A673 (cell line): ENCODE data around the gene ZFP62. TPM values are rescaled to one million over a fixed set of nuclear protein-coding genes. Genes with fewer than 3 reads are reported as not detected.

Source experiments
- BruUV-seq: library from RNA; stranded (reverse); fragments of 400-500 nt; replicated peaks from 2 replicates; lab custom pipeline; 2021; lab: Mats Ljungman, UMichigan
- CTCF ChIA-PET: fragments of 300-600 bp; sonication (Branson Sonifier 250); formaldehyde crosslinking; loops from one replicate; lab custom pipeline; 2022; ENCODE audit warnings: antibody characterized with exemption; lab: Charles Lee
- POLR2A ChIA-PET: fragments of 300-600 bp; sonication (Branson Sonifier 250); formaldehyde crosslinking; loops from one replicate; lab custom pipeline; 2022; ENCODE audit warnings: antibody characterized with exemption; ENCODE audit not compliant: low non-redundant PET; lab: Charles Lee
- DNase-seq: peaks from one replicate; pipeline ENCODE4 v3.0.0-alpha.2; 2015; ENCODE audit warnings: low spot score
- H3K27ac ChIP-seq: fragments of 200-600 bp; sonication (generic); 2 replicates; pipeline ENCODE4 v1.5.1; 2016; ENCODE audit warnings: mixed run types, low read depth, mild to moderate bottlenecking, mixed read lengths, antibody characterized with exemption, low read length; ENCODE audit not compliant: poor library complexity, severe bottlenecking
- H3K27me3 ChIP-seq: fragments of 200-600 bp; sonication (generic); replicated peaks from 2 replicates; pipeline ENCODE4 v1.6.1; 2017; ENCODE audit warnings: mixed run types, low read depth, mild to moderate bottlenecking, mixed read lengths, antibody characterized with exemption, low read length; ENCODE audit not compliant: insufficient read depth, poor library complexity
- H3K36me3 ChIP-seq: fragments of 200-600 bp; sonication (generic); 2 replicates; pipeline ENCODE4 v1.6.1; 2016; ENCODE audit warnings: mixed run types, mild to moderate bottlenecking, mixed read lengths, antibody characterized with exemption, low read length; ENCODE audit not compliant: insufficient read depth, poor library complexity, severe bottlenecking
- H3K4me1 ChIP-seq: fragments of 200-600 bp; sonication (generic); 2 replicates; pipeline ENCODE4 v1.6.1; 2017; ENCODE audit warnings: mixed run types, mild to moderate bottlenecking, mixed read lengths, antibody characterized with exemption, low read length; ENCODE audit not compliant: insufficient read depth, poor library complexity, severe bottlenecking
- H3K4me3 ChIP-seq: fragments of 200-600 bp; sonication (generic); 2 replicates; pipeline ENCODE4 v1.5.1; 2016; ENCODE audit warnings: low read depth, mixed run types, mild to moderate bottlenecking, mixed read lengths, low read length; ENCODE audit not compliant: poor library complexity, severe bottlenecking
- H3K9me3 ChIP-seq: fragments of 200-600 bp; sonication (generic); 2 replicates; pipeline ENCODE4 v1.6.1; 2016; ENCODE audit warnings: mixed run types, low read depth, mild to moderate bottlenecking, mixed read lengths, antibody characterized with exemption, low read length; ENCODE audit not compliant: poor library complexity, severe bottlenecking
- EZH2 ChIP-seq: fragments of 200-600 bp; sonication (generic); IDR thresholded peaks from 2 replicates; pipeline ENCODE4 v1.6.1; 2017; ENCODE audit warnings: borderline replicate concordance, low read depth, mild to moderate bottlenecking, mixed read lengths, antibody characterized with exemption, low read length; ENCODE audit not compliant: poor library complexity, severe bottlenecking
- intact Hi-C: fragments of 100-400 bp; cut with micrococcal nuclease; formaldehyde crosslinking; loops from one replicate; pipeline ENCODE4 v1.10.0; 2022; ENCODE audit not compliant: unreplicated experiment
- total RNA-seq: library from RNA; stranded (reverse); gene quantifications from 2 replicates; pipeline ENCODE4 v1.2.3, GENCODE V29; 2021
- TF ChIP-seq, protein P1 (sequence below): fragments of 300-800, 200-600 bp; sonication (generic); conservative IDR thresholded peaks from 2 replicates; pipeline ENCODE4 v1.5.1; 2017; ENCODE audit warnings: low read depth, mild to moderate bottlenecking, antibody characterized with exemption, low read length, moderate library complexity, mixed read lengths

ZFP62 gene
- total RNA-seq, 1 experiment from 2014 or later = 28.7 TPM

DNA sequence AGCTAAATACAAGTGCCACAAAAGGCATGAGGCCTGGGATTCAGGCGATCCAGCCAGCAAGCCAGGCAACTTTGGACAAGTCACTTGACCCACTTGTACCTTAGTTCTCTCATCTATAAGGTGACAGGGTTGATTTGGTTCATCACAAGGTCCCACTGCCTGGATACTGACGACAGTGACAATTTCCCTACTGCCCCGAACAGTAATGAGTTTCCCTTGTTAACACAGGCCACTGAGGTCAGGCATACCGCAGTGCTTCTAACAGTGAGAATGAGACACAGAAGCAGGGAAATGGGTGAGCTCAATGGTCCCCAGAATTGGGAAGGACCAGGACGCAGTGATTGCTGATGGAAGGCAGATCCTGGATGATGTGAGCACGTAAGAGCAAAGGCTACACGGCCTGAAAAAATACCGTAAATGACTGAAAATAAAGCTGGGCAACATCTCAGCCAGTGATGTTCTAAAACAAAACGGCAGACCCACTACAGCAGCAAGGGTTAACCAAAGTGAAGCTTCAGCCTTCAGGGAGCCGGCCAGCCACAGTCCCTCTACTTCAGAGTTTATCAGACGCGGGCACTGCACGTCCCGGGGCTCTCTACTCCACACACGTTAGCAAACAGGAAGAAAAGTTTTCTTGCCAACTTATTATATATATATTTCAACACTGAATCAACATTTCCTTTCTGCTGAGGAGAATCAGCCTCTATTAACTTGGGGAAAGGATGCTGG, 59.3 kb downstream of the ZFP62 start:
- POLR2A ChIA-PET = interaction anchor here (0.6 kb wide), 1 partner anchor 8 kb away, joined by 3 read pairs; no protein-coding TSS in a partner anchor
- CTCF ChIA-PET = no interaction called here
- BruUV-seq = TSS peak; percentile 34
- TF ChIP-seq EZH2 = no peak
- TF ChIP-seq, protein P1, sequence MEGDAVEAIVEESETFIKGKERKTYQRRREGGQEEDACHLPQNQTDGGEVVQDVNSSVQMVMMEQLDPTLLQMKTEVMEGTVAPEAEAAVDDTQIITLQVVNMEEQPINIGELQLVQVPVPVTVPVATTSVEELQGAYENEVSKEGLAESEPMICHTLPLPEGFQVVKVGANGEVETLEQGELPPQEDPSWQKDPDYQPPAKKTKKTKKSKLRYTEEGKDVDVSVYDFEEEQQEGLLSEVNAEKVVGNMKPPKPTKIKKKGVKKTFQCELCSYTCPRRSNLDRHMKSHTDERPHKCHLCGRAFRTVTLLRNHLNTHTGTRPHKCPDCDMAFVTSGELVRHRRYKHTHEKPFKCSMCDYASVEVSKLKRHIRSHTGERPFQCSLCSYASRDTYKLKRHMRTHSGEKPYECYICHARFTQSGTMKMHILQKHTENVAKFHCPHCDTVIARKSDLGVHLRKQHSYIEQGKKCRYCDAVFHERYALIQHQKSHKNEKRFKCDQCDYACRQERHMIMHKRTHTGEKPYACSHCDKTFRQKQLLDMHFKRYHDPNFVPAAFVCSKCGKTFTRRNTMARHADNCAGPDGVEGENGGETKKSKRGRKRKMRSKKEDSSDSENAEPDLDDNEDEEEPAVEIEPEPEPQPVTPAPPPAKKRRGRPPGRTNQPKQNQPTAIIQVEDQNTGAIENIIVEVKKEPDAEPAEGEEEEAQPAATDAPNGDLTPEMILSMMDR = no peak
- Histone ChIP-seq H3K9me3 (no peaks in the 10 kb centered on the region), H3K4me1 (peaks cover 23% of the 10 kb centered on the region), H3K27me3 (no peaks in the 10 kb centered on the region), H3K27ac (peak overlapping the region; percentile 88), H3K4me3 (peak overlapping the region; percentile 89), H3K36me3 (no peaks in the 10 kb centered on the region)
- intact Hi-C loops = no loop called here
- no peak for DNase-seq

- intact Hi-C loops = no loop called here
- Histone ChIP-seq H3K36me3 (no peaks in the 10 kb centered on the region), H3K4me1 (peaks cover 22% of the 10 kb centered on the region), H3K27me3 (no peaks in the 10 kb centered on the region), H3K9me3 (no peaks in the 10 kb centered on the region), H3K4me3 (no peak overlapping the region), H3K27ac (no peak overlapping the region)
- TF ChIP-seq EZH2 = no peak
- TF ChIP-seq, protein P1 = no peak
- ChIA-PET POLR2A (no interaction called here), CTCF (no interaction called here)
- BruUV-seq = no TSS peak
- no peak for DNase-seq
Observed at GRCh38 chr5:180799902-180800801, 60.9 kb downstream of the ZFP62 start.

GRCh38 chr5:180799194-180799593, 61.9 kb downstream of the ZFP62 start:
- CTCF ChIA-PET = no interaction called here
- intact Hi-C loops = no loop called here
- no peak for DNase-seq
- Histone ChIP-seq H3K27ac (no peak overlapping the region), H3K9me3 (no peaks in the 10 kb centered on the region), H3K27me3 (no peaks in the 10 kb centered on the region), H3K4me1 (peaks cover 16% of the 10 kb centered on the region), H3K36me3 (no peaks in the 10 kb centered on the region), H3K4me3 (no peak overlapping the region)
- no TSS peak for BruUV-seq
- TF ChIP-seq, protein P1 = 0 out of 2 replicates have a peak, but pooled peaks have one; percentile 20
- no peak for TF ChIP-seq EZH2
- POLR2A ChIA-PET = no interaction called here
